Neural cell (in vitro differentiated cells): ENCODE results near the gene SPAAR. TPM values are rescaled to one million over a fixed set of nuclear protein-coding genes. Genes with fewer than 3 reads are reported as not detected.

Experiments
- H2AFZ ChIP-seq: fragments of 200-600, 300-800 bp; sonication (generic), shearing (Covaris generic); 2 replicates; pipeline ENCODE4 v1.6.0; 2014; ENCODE audit warnings: low read depth, mild to moderate bottlenecking, antibody characterized with exemption, low read length, moderate library complexity
- H3F3A ChIP-seq: fragments of 200-600 bp; shearing (Covaris generic); 2 replicates; pipeline ENCODE4 v1.6.1; 2016; ENCODE audit warnings: mild to moderate bottlenecking, moderate library complexity, mixed read lengths, antibody characterized with exemption, low read length; ENCODE audit not compliant: insufficient read depth, poor library complexity, severe bottlenecking
- H3K27ac ChIP-seq: fragments of 200-600, 300-800 bp; sonication (generic), shearing (Covaris generic); 2 replicates; pipeline ENCODE4 v1.5.1; 2014; ENCODE audit warnings: mild to moderate bottlenecking, low read length, moderate library complexity
- H3K27me3 ChIP-seq: fragments of 300-800, 200-600 bp; sonication (generic), shearing (Covaris generic); 2 replicates; pipeline ENCODE4 v1.6.0; 2014; ENCODE audit warnings: mild to moderate bottlenecking, low read depth, low read length, moderate library complexity; ENCODE audit not compliant: insufficient read depth
- H3K36me3 ChIP-seq: fragments of 300-800, 200-600 bp; sonication (generic), shearing (Covaris generic); 2 replicates; pipeline ENCODE4 v1.5.1; 2014; ENCODE audit warnings: mild to moderate bottlenecking, antibody characterized with exemption, low read length, moderate library complexity; ENCODE audit not compliant: insufficient read depth
- H3K4me2 ChIP-seq: fragments of 300-800, 200-600 bp; sonication (generic), shearing (Covaris generic); 2 replicates; pipeline ENCODE4 v1.6.0; 2014; ENCODE audit warnings: mild to moderate bottlenecking, low read length
- H3K4me3 ChIP-seq: fragments of 300-800, 200-600 bp; sonication (generic), shearing (Covaris generic); 2 replicates; pipeline ENCODE4 v1.5.1; 2014; ENCODE audit warnings: mild to moderate bottlenecking, low read length, moderate library complexity
- H3K79me2 ChIP-seq: fragments of 200-600 bp; shearing (Covaris generic); replicated peaks from 2 replicates; pipeline ENCODE4 v1.6.0; 2014; ENCODE audit warnings: mild to moderate bottlenecking, low read length, moderate library complexity; ENCODE audit not compliant: insufficient read depth
- H3K9ac ChIP-seq: fragments of 300-800, 200-600 bp; sonication (generic), shearing (Covaris generic); 2 replicates; pipeline ENCODE4 v1.6.1; 2016; ENCODE audit warnings: mild to moderate bottlenecking, low read length, mixed read lengths
- H3K9me2 ChIP-seq: fragments of 200-600 bp; shearing (Covaris generic); 2 replicates; pipeline ENCODE4 v1.6.1; 2016; ENCODE audit warnings: mild to moderate bottlenecking, low read length, mixed read lengths; ENCODE audit not compliant: insufficient read depth
- H3K9me3 ChIP-seq: fragments of 200-600, 300-800 bp; sonication (generic), shearing (Covaris generic); 2 replicates; pipeline ENCODE4 v1.6.1; 2016; ENCODE audit warnings: mild to moderate bottlenecking, mixed run types, low read length, moderate library complexity, mixed read lengths
- H4K20me1 ChIP-seq: fragments of 200-600 bp; shearing (Covaris generic); 2 replicates; pipeline ENCODE4 v1.6.1; 2016; ENCODE audit warnings: mild to moderate bottlenecking, mixed run types; ENCODE audit not compliant: insufficient read depth
- EP300 ChIP-seq: fragments of 450-650 bp; conservative IDR thresholded peaks from 2 replicates; pipeline ENCODE4 v1.6.1; 2014; ENCODE audit warnings: antibody characterized with exemption, mild to moderate bottlenecking, moderate library complexity; ENCODE audit not compliant: poor library complexity, severe bottlenecking
- EZH2 ChIP-seq: fragments of 200-600, 300-800 bp; shearing (Covaris generic), sonication (generic); IDR thresholded peaks from 2 replicates; pipeline ENCODE4 v1.6.1; 2014; ENCODE audit warnings: antibody characterized with exemption, low read length, borderline replicate concordance, mild to moderate bottlenecking; ENCODE audit not compliant: insufficient read depth, poor library complexity, severe bottlenecking
- MXI1 ChIP-seq: fragments of 450-650 bp; conservative IDR thresholded peaks from 2 replicates; pipeline ENCODE4 v1.6.1; 2014; ENCODE audit warnings: antibody characterized with exemption, mild to moderate bottlenecking; ENCODE audit not compliant: poor library complexity, severe bottlenecking
- POLR2AphosphoS5 ChIP-seq: IDR thresholded peaks from 2 replicates; pipeline ENCODE4 v1.6.1; 2012
- RAD21 ChIP-seq: fragments of 450-650 bp; conservative IDR thresholded peaks from 2 replicates; pipeline ENCODE4 v1.6.1; 2014; ENCODE audit warnings: antibody characterized with exemption, mild to moderate bottlenecking, moderate library complexity
- SMC3 ChIP-seq: fragments of 450-650 bp; conservative IDR thresholded peaks from 2 replicates; pipeline ENCODE4 v1.6.1; 2014; ENCODE audit warnings: antibody characterized with exemption, mild to moderate bottlenecking, moderate library complexity; ENCODE audit not compliant: poor library complexity
- TAF1 ChIP-seq: IDR thresholded peaks from 2 replicates; pipeline ENCODE4 v1.6.1; 2012; ENCODE audit warnings: low read depth
- polyA plus RNA-seq: library from polyadenylated mRNA; depleted of rRNA; stranded (reverse); fragments of >200 nt; gene quantifications from 2 replicates; pipeline ENCODE4 v1.2.3, GENCODE V29; 2014
- TF ChIP-seq, protein P1 (sequence below): fragments of 450-650 bp; IDR thresholded peaks from 2 replicates; pipeline ENCODE4 v1.5.1; 2014; ENCODE audit warnings: antibody characterized with exemption, mild to moderate bottlenecking, moderate library complexity; ENCODE audit not compliant: poor library complexity, severe bottlenecking
- TF ChIP-seq, protein P2 (sequence below): IDR thresholded peaks from 2 replicates; pipeline ENCODE4 v1.6.1; 2012; ENCODE audit warnings: borderline replicate concordance

Gene SPAAR
- polyA plus RNA-seq, 1 donor from 2014 or later: 0.35 TPM

GRCh38 chr9:35872505-35872904 lies 36.8 kb upstream of the SPAAR start:
- Histone ChIP-seq H3K9ac (no peak overlapping the region), H2AFZ (no peak overlapping the region), H3K27ac (no peak overlapping the region), H3K36me3 (no peaks in the 10 kb centered on the region), H3K4me3 (no peak overlapping the region), H3F3A (no peaks in the 10 kb centered on the region), H4K20me1 (no peaks in the 10 kb centered on the region), H3K4me2 (no peak overlapping the region), H3K79me2 (no peaks in the 10 kb centered on the region), H3K9me2 (no peaks in the 10 kb centered on the region), H3K27me3 (no peaks in the 10 kb centered on the region), H3K9me3 (no peaks in the 10 kb centered on the region)
- TF ChIP-seq RAD21 (no peak), SMC3 (no peak), MXI1 (no peak), POLR2AphosphoS5 (no peak), EZH2 (no peak), TAF1 (no peak), EP300 (no peak)
- TF ChIP-seq, protein P1, sequence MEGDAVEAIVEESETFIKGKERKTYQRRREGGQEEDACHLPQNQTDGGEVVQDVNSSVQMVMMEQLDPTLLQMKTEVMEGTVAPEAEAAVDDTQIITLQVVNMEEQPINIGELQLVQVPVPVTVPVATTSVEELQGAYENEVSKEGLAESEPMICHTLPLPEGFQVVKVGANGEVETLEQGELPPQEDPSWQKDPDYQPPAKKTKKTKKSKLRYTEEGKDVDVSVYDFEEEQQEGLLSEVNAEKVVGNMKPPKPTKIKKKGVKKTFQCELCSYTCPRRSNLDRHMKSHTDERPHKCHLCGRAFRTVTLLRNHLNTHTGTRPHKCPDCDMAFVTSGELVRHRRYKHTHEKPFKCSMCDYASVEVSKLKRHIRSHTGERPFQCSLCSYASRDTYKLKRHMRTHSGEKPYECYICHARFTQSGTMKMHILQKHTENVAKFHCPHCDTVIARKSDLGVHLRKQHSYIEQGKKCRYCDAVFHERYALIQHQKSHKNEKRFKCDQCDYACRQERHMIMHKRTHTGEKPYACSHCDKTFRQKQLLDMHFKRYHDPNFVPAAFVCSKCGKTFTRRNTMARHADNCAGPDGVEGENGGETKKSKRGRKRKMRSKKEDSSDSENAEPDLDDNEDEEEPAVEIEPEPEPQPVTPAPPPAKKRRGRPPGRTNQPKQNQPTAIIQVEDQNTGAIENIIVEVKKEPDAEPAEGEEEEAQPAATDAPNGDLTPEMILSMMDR: no peak
- TF ChIP-seq, protein P2, sequence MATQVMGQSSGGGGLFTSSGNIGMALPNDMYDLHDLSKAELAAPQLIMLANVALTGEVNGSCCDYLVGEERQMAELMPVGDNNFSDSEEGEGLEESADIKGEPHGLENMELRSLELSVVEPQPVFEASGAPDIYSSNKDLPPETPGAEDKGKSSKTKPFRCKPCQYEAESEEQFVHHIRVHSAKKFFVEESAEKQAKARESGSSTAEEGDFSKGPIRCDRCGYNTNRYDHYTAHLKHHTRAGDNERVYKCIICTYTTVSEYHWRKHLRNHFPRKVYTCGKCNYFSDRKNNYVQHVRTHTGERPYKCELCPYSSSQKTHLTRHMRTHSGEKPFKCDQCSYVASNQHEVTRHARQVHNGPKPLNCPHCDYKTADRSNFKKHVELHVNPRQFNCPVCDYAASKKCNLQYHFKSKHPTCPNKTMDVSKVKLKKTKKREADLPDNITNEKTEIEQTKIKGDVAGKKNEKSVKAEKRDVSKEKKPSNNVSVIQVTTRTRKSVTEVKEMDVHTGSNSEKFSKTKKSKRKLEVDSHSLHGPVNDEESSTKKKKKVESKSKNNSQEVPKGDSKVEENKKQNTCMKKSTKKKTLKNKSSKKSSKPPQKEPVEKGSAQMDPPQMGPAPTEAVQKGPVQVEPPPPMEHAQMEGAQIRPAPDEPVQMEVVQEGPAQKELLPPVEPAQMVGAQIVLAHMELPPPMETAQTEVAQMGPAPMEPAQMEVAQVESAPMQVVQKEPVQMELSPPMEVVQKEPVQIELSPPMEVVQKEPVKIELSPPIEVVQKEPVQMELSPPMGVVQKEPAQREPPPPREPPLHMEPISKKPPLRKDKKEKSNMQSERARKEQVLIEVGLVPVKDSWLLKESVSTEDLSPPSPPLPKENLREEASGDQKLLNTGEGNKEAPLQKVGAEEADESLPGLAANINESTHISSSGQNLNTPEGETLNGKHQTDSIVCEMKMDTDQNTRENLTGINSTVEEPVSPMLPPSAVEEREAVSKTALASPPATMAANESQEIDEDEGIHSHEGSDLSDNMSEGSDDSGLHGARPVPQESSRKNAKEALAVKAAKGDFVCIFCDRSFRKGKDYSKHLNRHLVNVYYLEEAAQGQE: no peak

GRCh38 chr9:35882263-35882848 lies 26.9 kb upstream of the SPAAR start:
- no peak overlapping the region for H3K27ac ChIP-seq
- H3K4me3 ChIP-seq: no peak overlapping the region
- H3F3A ChIP-seq: no peaks in the 10 kb centered on the region
- H4K20me1 ChIP-seq: no peaks in the 10 kb centered on the region
- no peak overlapping the region for H3K4me2 ChIP-seq
- H3K9me2 ChIP-seq: no peaks in the 10 kb centered on the region
- no peaks in the 10 kb centered on the region for H3K36me3 ChIP-seq
- TF ChIP-seq SMC3 (peak; percentile 95), MXI1 (no peak), EZH2 (no peak), EP300 (no peak), POLR2AphosphoS5 (no peak), TAF1 (no peak), RAD21 (peak; percentile 84)
- TF ChIP-seq, protein P1: peak; percentile 89
- TF ChIP-seq, protein P2: no peak
- H3K9me3 ChIP-seq: no peaks in the 10 kb centered on the region
- no peak overlapping the region for H2AFZ ChIP-seq
- H3K9ac ChIP-seq: no peak overlapping the region
- no peaks in the 10 kb centered on the region for H3K79me2 ChIP-seq
- H3K27me3 ChIP-seq: no peaks in the 10 kb centered on the region
